HepG2 (cell line): ENCODE measurements around the gene KISS1. TPM values are rescaled to one million over a fixed set of nuclear protein-coding genes. Genes with fewer than 3 reads are reported as not detected.
A peak's percentile ranks its signal among the peaks of the same experiment; 100 is the strongest.

Experiments used
- BRCA1 ChIP-seq: sonication (generic); formaldehyde crosslinking; IDR thresholded peaks from 2 replicates; pipeline ENCODE4 v1.4.0; 2020; ENCODE audit warnings: missing genetic modification reagents
- BRF2 ChIP-seq: sonication (generic); formaldehyde crosslinking; IDR thresholded peaks from 2 replicates; pipeline ENCODE4 v1.8.1; 2022; ENCODE audit warnings: mild to moderate bottlenecking, missing genetic modification reagents
- DPF2 ChIP-seq: sonication (generic); formaldehyde crosslinking; IDR thresholded peaks from 2 replicates; pipeline ENCODE4 v1.4.0; 2020; ENCODE audit warnings: mild to moderate bottlenecking, low read depth, missing genetic modification reagents, borderline replicate concordance
- FOXO4 ChIP-seq: sonication (generic); formaldehyde crosslinking; conservative IDR thresholded peaks from 2 replicates; pipeline ENCODE4 v1.8.1; 2023; ENCODE audit warnings: missing genetic modification reagents
- HDAC2 ChIP-seq: sonication (generic); formaldehyde crosslinking; IDR thresholded peaks from 2 replicates; pipeline ENCODE4 v1.4.0; 2020; ENCODE audit warnings: missing genetic modification reagents
- NFIC ChIP-seq: IDR thresholded peaks from 2 replicates; pipeline ENCODE4 v1.6.1; 2012; ENCODE audit warnings: mild to moderate bottlenecking, low read length, inconsistent platforms
- NR1H2 ChIP-seq: sonication (generic); formaldehyde crosslinking; IDR thresholded peaks from 2 replicates; pipeline ENCODE4 v1.8.1; 2022; ENCODE audit warnings: low read depth, missing genetic modification reagents, borderline replicate concordance
- RCOR2 ChIP-seq: IDR thresholded peaks from 2 replicates; pipeline ENCODE4 v1.6.1; 2016; ENCODE audit warnings: missing biosample characterization, missing genetic modification reagents
- SMAD9 ChIP-seq: sonication (generic); formaldehyde crosslinking; IDR thresholded peaks from 2 replicates; pipeline ENCODE4 v1.5.1; 2020; ENCODE audit warnings: mild to moderate bottlenecking, missing genetic modification reagents
- ZBTB33 ChIP-seq: sonication (generic); formaldehyde crosslinking; IDR thresholded peaks from 2 replicates; pipeline ENCODE4 v1.4.0; 2020; ENCODE audit warnings: missing genetic modification reagents
- ZBTB7B ChIP-seq: sonication (generic); formaldehyde crosslinking; IDR thresholded peaks from 2 replicates; pipeline ENCODE4 v1.4.0; 2020; ENCODE audit warnings: missing genetic modification reagents
- ZNF121 ChIP-seq: sonication (generic); formaldehyde crosslinking; IDR thresholded peaks from 2 replicates; pipeline ENCODE4 v1.5.0; 2020; ENCODE audit warnings: mild to moderate bottlenecking, missing genetic modification reagents
- ZNF234 ChIP-seq: sonication (generic); formaldehyde crosslinking; conservative IDR thresholded peaks from 2 replicates; pipeline ENCODE4 v1.5.1; 2020; ENCODE audit warnings: mild to moderate bottlenecking, missing genetic modification reagents
- ZNF33B ChIP-seq: sonication (generic); formaldehyde crosslinking; IDR thresholded peaks from 2 replicates; pipeline ENCODE4 v1.5.1; 2020; ENCODE audit warnings: mild to moderate bottlenecking, missing genetic modification reagents
- ZNF362 ChIP-seq: sonication (generic); formaldehyde crosslinking; IDR thresholded peaks from 2 replicates; pipeline ENCODE4 v1.4.0; 2020; ENCODE audit warnings: missing genetic modification reagents, mild to moderate bottlenecking, borderline replicate concordance
- ZNF484 ChIP-seq: sonication (generic); formaldehyde crosslinking; IDR thresholded peaks from 2 replicates; pipeline ENCODE4 v1.5.1; 2020; ENCODE audit warnings: mild to moderate bottlenecking, low read depth, missing genetic modification reagents, borderline replicate concordance
- ZNF550 ChIP-seq: sonication (generic); formaldehyde crosslinking; IDR thresholded peaks from 2 replicates; pipeline ENCODE4 v1.4.0; 2020; ENCODE audit warnings: mild to moderate bottlenecking, missing genetic modification reagents, borderline replicate concordance
- ZNF883 ChIP-seq: sonication (generic); formaldehyde crosslinking; IDR thresholded peaks from 2 replicates; pipeline ENCODE4 v1.5.1; 2020; ENCODE audit warnings: mild to moderate bottlenecking, missing genetic modification reagents; ENCODE audit errors: not compliant biosample characterization
- ZSCAN29 ChIP-seq: sonication (generic); formaldehyde crosslinking; conservative IDR thresholded peaks from 2 replicates; pipeline ENCODE4 v1.4.0; 2020; ENCODE audit warnings: mild to moderate bottlenecking, missing genetic modification reagents
- polyA plus RNA-seq, 8 experiments: library from polyadenylated mRNA; depleted of rRNA in 3 of 8; stranded (reverse) in 7 of 8; unstranded in 1 of 8; fragments of >200 nt; fragmentation: Illumina TruSeq in 4 of 8; extraction: Trizol in 4 of 8; gene quantifications; 2 replicates each; pipeline versions ENCODE4 v1.2.1 to v1.2.3, GENCODE V29; 2011 to 2016; ENCODE audit warnings: low read depth in 4 of 8, missing spikeins in 1 of 8, mixed read lengths in 1 of 8; ENCODE audit not compliant: insufficient read depth in 1 of 8
- total RNA-seq, 5 experiments: library from RNA; depleted of rRNA; stranded (reverse); fragments of >200 nt; fragmentation: Illumina TruSeq; extraction: Trizol; gene quantifications; 2 replicates each; pipeline ENCODE4 v1.2.3, GENCODE V29; 2016; ENCODE audit warnings: low read depth in 1 of 5
- TF ChIP-seq, protein P1 (sequence below): sonication (generic); formaldehyde crosslinking; IDR thresholded peaks from 2 replicates; pipeline ENCODE4 v1.8.0; 2022; ENCODE audit warnings: mild to moderate bottlenecking, missing genetic modification reagents, moderate library complexity

KISS1 gene
- total and polyA plus RNA-seq, 2 of the 13 experiments (the other 11 are each of a cell fraction or from before 2014, with no cell fraction given) = 0.24 to 0.80 TPM

DNA sequence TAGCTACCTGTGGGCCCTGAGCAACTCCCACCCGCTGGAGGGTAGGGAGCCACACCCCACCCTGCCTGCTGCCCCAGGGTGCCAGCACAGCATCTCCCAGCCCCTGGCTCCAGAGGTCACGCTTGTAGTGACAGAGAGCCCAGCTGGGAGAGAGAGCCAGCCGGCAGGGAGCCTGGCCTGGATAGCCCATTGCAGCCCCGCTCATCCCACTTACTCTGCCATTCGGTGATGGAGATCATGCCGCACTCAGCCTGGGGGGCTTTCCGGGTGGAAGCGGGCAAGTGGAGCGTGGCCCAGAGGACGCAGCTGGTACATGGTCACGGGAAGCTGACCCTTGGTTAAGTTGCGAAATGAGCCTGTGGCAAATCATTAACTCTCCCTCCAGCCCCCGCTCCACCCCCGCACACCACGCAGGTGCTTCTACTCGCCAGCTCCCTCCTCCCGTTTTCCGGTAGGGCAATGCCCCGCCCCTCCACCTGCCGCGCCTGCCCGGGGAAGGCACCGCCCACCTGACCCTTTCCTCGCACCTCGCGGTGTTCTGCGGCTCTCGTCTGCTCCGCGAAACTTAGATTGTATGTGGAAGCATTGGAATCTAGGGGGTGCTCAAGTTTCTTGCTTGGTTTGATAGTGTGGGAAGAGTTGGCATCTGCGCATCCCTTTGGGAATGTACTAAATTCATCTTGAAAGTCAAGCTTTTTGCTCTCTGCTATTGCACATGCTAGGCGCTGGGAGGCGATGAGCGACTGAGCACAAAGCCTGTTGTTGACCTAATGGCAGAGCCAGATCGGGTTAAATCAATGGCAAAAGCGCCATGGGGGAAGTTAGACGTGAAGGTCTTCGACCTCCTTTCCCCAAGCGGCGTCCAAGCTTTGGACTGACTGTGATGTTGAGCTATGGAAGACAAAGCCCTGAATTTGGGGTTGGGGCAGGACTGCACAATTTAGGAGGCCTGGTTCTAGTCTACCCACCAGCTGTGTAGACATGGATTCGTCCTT, 17.7 kb upstream of the KISS1 start, which contains the start of gene GOLT1A (continued):
- TF ChIP-seq, protein P1, sequence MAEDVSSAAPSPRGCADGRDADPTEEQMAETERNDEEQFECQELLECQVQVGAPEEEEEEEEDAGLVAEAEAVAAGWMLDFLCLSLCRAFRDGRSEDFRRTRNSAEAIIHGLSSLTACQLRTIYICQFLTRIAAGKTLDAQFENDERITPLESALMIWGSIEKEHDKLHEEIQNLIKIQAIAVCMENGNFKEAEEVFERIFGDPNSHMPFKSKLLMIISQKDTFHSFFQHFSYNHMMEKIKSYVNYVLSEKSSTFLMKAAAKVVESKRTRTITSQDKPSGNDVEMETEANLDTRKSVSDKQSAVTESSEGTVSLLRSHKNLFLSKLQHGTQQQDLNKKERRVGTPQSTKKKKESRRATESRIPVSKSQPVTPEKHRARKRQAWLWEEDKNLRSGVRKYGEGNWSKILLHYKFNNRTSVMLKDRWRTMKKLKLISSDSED (CRISPR knock-in tag) = 0 out of 2 replicates have a peak, but pooled peaks have one; percentile 16
- TF ChIP-seq DPF2 (CRISPR knock-in tag) (peak; percentile 81), ZBTB7B (peak; percentile 77), ZNF883 (CRISPR knock-in tag) (peak; percentile 60), ZBTB33 (CRISPR knock-in tag) (peak; percentile 12; the same call in 1 of the 2 replicates), ZNF362 (CRISPR knock-in tag) (no peak), FOXO4 (CRISPR knock-in tag) (no peak), BRCA1 (peak; percentile 87; the same call in 1 of the 2 replicates), HDAC2 (CRISPR knock-in tag) (peak; percentile 85), BRF2 (CRISPR knock-in tag) (no peak), ZNF484 (CRISPR knock-in tag) (no peak; the same call in 1 of the 2 replicates), ZSCAN29 (CRISPR knock-in tag) (peak; percentile 68), NFIC (no peak), SMAD9 (CRISPR knock-in tag) (0 out of 2 replicates have a peak, but pooled peaks have one; percentile 38), ZNF121 (CRISPR knock-in tag) (peak; percentile 36; the same call in 1 of the 2 replicates), ZNF234 (0 out of 2 replicates have a peak, but pooled peaks have one; percentile 11), ZNF33B (CRISPR knock-in tag) (no peak), ZNF550 (CRISPR knock-in tag) (no peak), NR1H2 (no peak), RCOR2 (CRISPR knock-in tag) (peak; percentile 41; the same call in 1 of the 2 replicates)
